Kidney (tissue), 14 donors: ENCODE results near the gene UBASH3A. TPM values are rescaled to one million over a fixed set of nuclear protein-coding genes. Genes with fewer than 3 reads are reported as not detected.

Experiments
- DNase-seq, 5 donors: peaks; one replicate each; pipeline ENCODE4 v3.0.0-alpha.2; 2013 to 2020
- FAIRE-seq: peaks from 2 replicates; lab custom pipeline; 2012; peaks lifted over from hg19 to GRCh38; lab: Jason Lieb, UNC
- H3K27ac ChIP-seq, 2 donors: one replicate each; pipeline ENCODE4 v1.7.0; 2013; ENCODE audit warnings: low read depth in 2 of 2, low read length in 2 of 2, inconsistent platforms in 1 of 2
- H3K27me3 ChIP-seq: one replicate; pipeline ENCODE4 v1.7.1; 2013; ENCODE audit warnings: low read length, inconsistent platforms; ENCODE audit not compliant: control insufficient read depth, insufficient read depth
- H3K36me3 ChIP-seq, 3 donors: one replicate each; pipeline versions ENCODE4 v1.7.0 to v1.7.1; 2013; ENCODE audit warnings: low read length in 3 of 3, control low read depth in 1 of 3, inconsistent platforms in 1 of 3; ENCODE audit not compliant: insufficient read depth in 3 of 3, control insufficient read depth in 2 of 3
- H3K4me1 ChIP-seq, 3 donors: one replicate each; pipeline versions ENCODE4 v1.7.0 to v1.7.1; 2013; ENCODE audit warnings: low read length in 3 of 3, inconsistent platforms in 1 of 3, low read depth in 1 of 3; ENCODE audit not compliant: control insufficient read depth in 2 of 3, insufficient read depth in 2 of 3
- H3K4me3 ChIP-seq, 3 donors: one replicate each; pipeline versions ENCODE4 v1.7.0 to v1.8.1; 2013; ENCODE audit warnings: low read length in 3 of 3, control low read depth in 1 of 3, inconsistent platforms in 1 of 3
- H3K9ac ChIP-seq, 3 donors: one replicate each; pipeline versions ENCODE4 v1.7.0 to v1.7.1; 2013; ENCODE audit warnings: low read length in 3 of 3, control low read depth in 1 of 3, inconsistent platforms in 1 of 3
- H3K9me3 ChIP-seq, 3 donors: one replicate each; pipeline versions ENCODE4 v1.7.0 to v1.7.1; 2013; ENCODE audit warnings: low read length in 3 of 3, control low read depth in 1 of 3, inconsistent platforms in 1 of 3; ENCODE audit not compliant: control insufficient read depth in 2 of 3, insufficient read depth in 1 of 3
- CTCF ChIP-seq: IDR thresholded peaks from 3 replicates; pipeline ENCODE4 v1.5.1; 2012; ENCODE audit warnings: mild to moderate bottlenecking, moderate library complexity, borderline replicate concordance; ENCODE audit not compliant: insufficient read depth; ENCODE audit errors: extremely low read depth
- intact Hi-C: fragments of 100-400 bp; cut with DNase I; formaldehyde crosslinking; loops from one replicate; pipeline ENCODE4 v1.11.1; 2022
- polyA plus RNA-seq: library from polyadenylated mRNA; stranded (reverse); fragments of 350-450 nt; fragmentation: Illumina TruSeq; extraction: RNeasy Lipid Tissue Mini Kit (QIAGEN cat#74804); gene quantifications from one replicate; pipeline ENCODE4 v1.2.3, GENCODE V29; 2014; ENCODE audit warnings: low read depth, low replicate concordance; ENCODE audit not compliant: insufficient read depth
- total RNA-seq: library from RNA; stranded (reverse); fragmentation: NEBNext Ultra II Directional; extraction: Animal tissue kit (Norgen Biotek cat#: 25700); gene quantifications from one replicate; pipeline ENCODE4 v1.2.1, GENCODE V29; 2021
- donor health status: control.
- donor health status: control.
- donor health status: control.
- donor health status: control.
- donor health status: control.
- donor health status: DM: yes; HTN: yes; CAD: no.
- donor health status: Normal renal cell carcinoma (clear cell type).

The UBASH3A gene
- total and polyA plus RNA-seq, 2 donors from 2014 or later: 2.7 TPM; not detected in 1

GRCh38 chr21:42460391-42461184 lies 56.9 kb downstream of the UBASH3A start:
- H3K4me1 ChIP-seq: peaks cover 5 to 25% (median 21%) of the 10 kb centered on the region in 3 donors
- no peaks in the 10 kb centered on the region for H3K9me3 ChIP-seq
- TF ChIP-seq CTCF: no peak
- H3K9ac ChIP-seq: no peak overlapping the region
- intact Hi-C loops: no loop called here
- H3K27me3 ChIP-seq: no peaks in the 10 kb centered on the region
- no peak overlapping the region for H3K27ac ChIP-seq
- FAIRE-seq (no peak), DNase-seq (peak; percentile 85 to 93 (median 92))
- no peaks in the 10 kb centered on the region for H3K36me3 ChIP-seq
- no peak overlapping the region for H3K4me3 ChIP-seq

DNA sequence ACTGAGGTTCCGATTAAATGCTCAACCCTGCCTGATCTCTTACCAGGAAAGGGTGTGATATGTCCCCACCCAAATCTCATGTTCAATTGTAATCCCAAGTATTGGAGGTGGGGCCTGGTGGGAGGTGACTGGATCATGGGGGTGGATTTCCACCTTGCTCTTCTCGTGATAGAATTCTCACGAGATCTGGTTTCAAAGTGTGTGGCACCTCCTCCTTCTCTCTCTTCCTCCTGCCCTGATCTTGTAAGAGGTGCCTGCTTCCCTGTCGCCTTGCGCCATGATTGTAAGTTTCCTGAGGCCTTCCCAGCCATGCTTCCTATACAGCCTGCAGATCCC lies 57.5 kb downstream of the UBASH3A start:
- no peaks in the 10 kb centered on the region for H3K9me3 ChIP-seq
- no peak overlapping the region for H3K27ac ChIP-seq
- intact Hi-C loops: no loop called here
- H3K4me3 ChIP-seq: no peak overlapping the region
- no peak overlapping the region for H3K9ac ChIP-seq
- no peaks in the 10 kb centered on the region for H3K27me3 ChIP-seq
- FAIRE-seq (no peak), DNase-seq (peak in 1 of 5 donors; percentile 29)
- no peaks in the 10 kb centered on the region for H3K36me3 ChIP-seq
- H3K4me1 ChIP-seq: peaks cover 5 to 25% (median 23%) of the 10 kb centered on the region in 3 donors
- no peak for TF ChIP-seq CTCF

DNA sequence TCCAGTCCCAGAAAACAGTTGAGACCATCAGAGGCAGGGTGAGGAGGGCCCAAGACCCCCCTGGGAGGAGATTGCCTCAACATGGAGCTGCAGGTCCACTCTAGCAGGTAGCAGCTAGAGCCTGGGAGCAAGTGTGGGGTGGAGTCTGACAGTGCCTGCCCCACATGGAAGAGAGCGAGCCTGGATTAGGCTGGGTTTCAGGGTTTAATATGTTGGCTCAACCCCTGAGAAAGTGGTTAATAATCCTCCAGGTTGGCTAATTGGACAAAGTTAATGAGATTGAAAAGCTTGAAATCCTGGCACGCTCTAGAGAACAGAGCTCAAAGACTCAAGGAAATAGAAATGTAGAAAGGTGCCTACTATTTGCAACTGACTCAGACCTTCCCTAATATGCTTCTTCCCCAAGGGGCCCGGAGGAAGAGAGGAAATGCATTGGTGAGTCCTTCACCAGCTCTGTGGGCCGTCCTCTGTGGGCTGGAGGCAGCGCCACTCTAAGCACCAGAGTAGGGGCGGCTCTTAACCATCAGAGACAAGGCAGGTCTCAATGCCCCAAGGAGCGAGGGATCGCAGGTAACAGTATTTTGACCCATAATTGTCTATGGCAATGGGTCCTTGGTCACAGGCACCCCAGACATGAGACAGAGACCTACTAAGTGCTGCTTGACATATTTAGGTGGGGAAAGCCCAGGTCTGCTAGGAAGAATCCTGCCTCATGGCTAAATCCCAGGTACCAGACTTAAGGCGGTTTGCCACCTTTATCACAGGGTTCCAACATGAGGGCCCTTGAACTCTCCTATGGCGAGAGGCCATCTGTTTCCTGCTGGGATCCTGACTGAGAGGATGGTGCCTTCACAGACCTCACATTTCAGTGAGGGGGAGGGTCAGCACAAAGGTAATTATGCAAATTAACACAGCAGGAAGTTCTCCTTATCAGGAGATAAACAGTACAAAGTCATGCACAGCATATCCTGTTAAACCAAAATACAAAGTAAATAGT lies 58.5 kb downstream of the UBASH3A start:
- DNase-seq (peak; percentile 70 to 91 (median 82)), FAIRE-seq (peak; percentile 74)
- Histone ChIP-seq H3K4me3 (peak overlapping the region in 1 of 3 donors; percentile 16), H3K36me3 (no peaks in the 10 kb centered on the region), H3K27me3 (no peaks in the 10 kb centered on the region), H3K9me3 (no peaks in the 10 kb centered on the region), H3K9ac (no peak overlapping the region), H3K27ac (peak overlapping the region; percentile 18 to 86), H3K4me1 (peaks cover 5 to 25% (median 23%) of the 10 kb centered on the region in 3 donors)
- no peak for TF ChIP-seq CTCF
- intact Hi-C loops: no loop called here
